H9 (cell line): ENCODE data around the gene TBXAS1. TPM values are rescaled to one million over a fixed set of nuclear protein-coding genes. Genes with fewer than 3 reads are reported as not detected.

Experiments
- DNase-seq: peaks from one replicate; pipeline ENCODE4 v3.0.0-alpha.2; 2017
- H2AFZ ChIP-seq: one replicate; pipeline ENCODE4 v1.6.1; 2013; ENCODE audit warnings: mild to moderate bottlenecking, low read length, control low read depth, moderate library complexity
- H2AK5ac ChIP-seq: 2 replicates; pipeline ENCODE4 v1.6.1; 2013; ENCODE audit warnings: low read length, control low read depth, mixed read lengths; ENCODE audit not compliant: insufficient read length
- H2BK120ac ChIP-seq: one replicate; pipeline ENCODE4 v1.6.1; 2013; ENCODE audit warnings: low read depth, mild to moderate bottlenecking, low read length, control low read depth, inconsistent platforms; ENCODE audit not compliant: poor library complexity, severe bottlenecking
- H2BK12ac ChIP-seq: 2 replicates; pipeline ENCODE4 v1.6.1; 2013; ENCODE audit warnings: low read length, control low read depth, mixed read lengths, low read depth; ENCODE audit not compliant: insufficient read length
- H2BK15ac ChIP-seq: 2 replicates; pipeline ENCODE4 v1.6.1; 2013; ENCODE audit warnings: low read depth, low read length, control low read depth
- H2BK20ac ChIP-seq: one replicate; pipeline ENCODE4 v1.6.1; 2013; ENCODE audit warnings: low read depth, mild to moderate bottlenecking, low read length, control low read depth, inconsistent platforms; ENCODE audit not compliant: poor library complexity, severe bottlenecking
- H2BK5ac ChIP-seq: 2 replicates; pipeline ENCODE4 v1.6.1; 2013; ENCODE audit warnings: low read length, control low read depth, mixed read lengths; ENCODE audit not compliant: insufficient read length
- H3K14ac ChIP-seq: 2 replicates; pipeline ENCODE4 v1.6.1; 2013; ENCODE audit warnings: low read length, control low read depth; ENCODE audit not compliant: insufficient read depth
- H3K18ac ChIP-seq: 2 replicates; pipeline ENCODE4 v1.6.1; 2013; ENCODE audit warnings: low read depth, mild to moderate bottlenecking, mixed read lengths, low read length, control low read depth; ENCODE audit not compliant: insufficient read length
- H3K23ac ChIP-seq: 2 replicates; pipeline ENCODE4 v1.6.1; 2013; ENCODE audit warnings: low read length, control low read depth, mixed read lengths, low read depth; ENCODE audit not compliant: insufficient read length
- H3K23me2 ChIP-seq: 2 replicates; pipeline ENCODE4 v1.6.1; 2013; ENCODE audit warnings: low read depth, mild to moderate bottlenecking, mixed read lengths, low read length, control low read depth; ENCODE audit not compliant: insufficient read length, poor library complexity, severe bottlenecking
- H3K27ac ChIP-seq: 2 replicates; pipeline ENCODE4 v1.5.1; 2013; ENCODE audit warnings: low read length, control low read depth, mixed read lengths, low read depth; ENCODE audit not compliant: insufficient read length
- H3K27me3 ChIP-seq: 2 replicates; pipeline ENCODE4 v1.6.1; 2013; ENCODE audit warnings: low read length, control low read depth, inconsistent platforms; ENCODE audit not compliant: insufficient read depth
- H3K4ac ChIP-seq: 2 replicates; pipeline ENCODE4 v1.6.1; 2013; ENCODE audit warnings: low read depth, mild to moderate bottlenecking, control low read depth, inconsistent platforms, low read length, moderate library complexity
- H3K4me1 ChIP-seq: 2 replicates; pipeline ENCODE4 v1.6.1; 2013; ENCODE audit warnings: low read length, control low read depth, inconsistent platforms; ENCODE audit not compliant: insufficient read depth
- H3K4me2 ChIP-seq: 2 replicates; pipeline ENCODE4 v1.6.1; 2013; ENCODE audit warnings: low read length, control low read depth, mixed read lengths; ENCODE audit not compliant: insufficient read length, insufficient read depth
- H3K56ac ChIP-seq: 2 replicates; pipeline ENCODE4 v1.6.1; 2013; ENCODE audit warnings: low read depth, mild to moderate bottlenecking, mixed read lengths, low read length, control low read depth; ENCODE audit not compliant: insufficient read length
- H3K79me1 ChIP-seq: 2 replicates; pipeline ENCODE4 v1.6.1; 2013; ENCODE audit warnings: low read depth, mild to moderate bottlenecking, moderate library complexity, low read length, control low read depth, inconsistent platforms; ENCODE audit not compliant: insufficient read depth, poor library complexity, severe bottlenecking
- H3K79me2 ChIP-seq: 2 replicates; pipeline ENCODE4 v1.6.1; 2013; ENCODE audit warnings: low read length, control low read depth, inconsistent platforms; ENCODE audit not compliant: insufficient read depth
- H3K9ac ChIP-seq: 2 replicates; pipeline ENCODE4 v1.6.1; 2013; ENCODE audit warnings: low read length, control low read depth, mixed read lengths; ENCODE audit not compliant: insufficient read length; ENCODE audit errors: extremely low read depth
- H3K9me3 ChIP-seq: one replicate; pipeline ENCODE4 v1.6.1; 2013; ENCODE audit warnings: low read depth, low read length, inconsistent platforms; ENCODE audit not compliant: control insufficient read depth
- H3T11ph ChIP-seq: one replicate; pipeline ENCODE4 v1.6.1; 2013; ENCODE audit warnings: mild to moderate bottlenecking, low read length, control low read depth, inconsistent platforms
- H4K20me1 ChIP-seq: one replicate; pipeline ENCODE4 v1.6.1; 2013; ENCODE audit not compliant: control insufficient read depth, insufficient read length, insufficient read depth
- H4K5ac ChIP-seq: 2 replicates; pipeline ENCODE4 v1.6.1; 2013; ENCODE audit warnings: low read depth, mild to moderate bottlenecking, mixed read lengths, low read length, control low read depth; ENCODE audit not compliant: insufficient read length
- H4K8ac ChIP-seq: replicated peaks from 2 replicates; pipeline ENCODE4 v1.6.1; 2013; ENCODE audit warnings: low read length, control low read depth, mixed read lengths, low read depth; ENCODE audit not compliant: insufficient read length
- H4K91ac ChIP-seq: 2 replicates; pipeline ENCODE4 v1.6.1; 2013; ENCODE audit warnings: low read depth, mild to moderate bottlenecking, moderate library complexity, mixed read lengths, low read length, control low read depth; ENCODE audit not compliant: insufficient read length
- H3K27ac Mint-ChIP-seq, 3 experiments: 2 replicates in 2 of 3; 3 replicates in 1 of 3; pipeline ENCODE4 v1.8.0; 2020 to 2021; ENCODE audit warnings: mixed read lengths in 3 of 3, mild to moderate bottlenecking in 1 of 3, moderate library complexity in 1 of 3
- H3K27me3 Mint-ChIP-seq: 2 replicates; pipeline ENCODE4 v1.8.0; 2021; ENCODE audit warnings: low read depth, mild to moderate bottlenecking, moderate library complexity, mixed read lengths
- H3K36me3 Mint-ChIP-seq, 3 experiments: 2 replicates in 2 of 3; 3 replicates in 1 of 3; pipeline ENCODE4 v1.8.0; 2020 to 2021; ENCODE audit warnings: low read depth in 3 of 3, mixed read lengths in 3 of 3; ENCODE audit not compliant: insufficient read depth in 1 of 3
- H3K4me1 Mint-ChIP-seq, 2 experiments: 2 replicates each; pipeline ENCODE4 v1.8.0; 2020; ENCODE audit warnings: mixed read lengths in 2 of 2
- H3K4me3 Mint-ChIP-seq, 2 experiments: 2 replicates in 1 of 2; 3 replicates in 1 of 2; pipeline ENCODE4 v1.8.0; 2020 to 2021; ENCODE audit warnings: mild to moderate bottlenecking in 2 of 2, mixed read lengths in 2 of 2, moderate library complexity in 1 of 2
- H3K9me3 Mint-ChIP-seq, 2 experiments: 2 replicates in 1 of 2; 3 replicates in 1 of 2; pipeline ENCODE4 v1.8.0; 2020; ENCODE audit warnings: mild to moderate bottlenecking in 2 of 2, mixed read lengths in 2 of 2, moderate library complexity in 1 of 2
- WGBS: extraction: QIAGEN DNeasy Blood & Tissue Kit; methylation state at CpG from one replicate; pipeline ENCODE4 v1.1.7; 2013; ENCODE audit warnings: missing lambda C conversion rate, low lambda C conversion rate, mixed read lengths; ENCODE audit not compliant: insufficient read length; ENCODE audit errors: extremely low coverage; 5-methylcytosine and 5-hydroxymethylcytosine counted together
- total RNA-seq: library from RNA; stranded (reverse); gene quantifications from 2 replicates; pipeline ENCODE4 v1.2.1, GENCODE V29; 2021
- TF ChIP-seq, protein P1 (sequence below): fragments of 200-600 bp; sonication (generic); conservative IDR thresholded peaks from 3 replicates; pipeline ENCODE4 v1.8.0; 2021; ENCODE audit warnings: antibody characterized with exemption, mild to moderate bottlenecking

TBXAS1 gene
- total RNA-seq, 1 experiment from 2014 or later: 0.39 TPM

DNA sequence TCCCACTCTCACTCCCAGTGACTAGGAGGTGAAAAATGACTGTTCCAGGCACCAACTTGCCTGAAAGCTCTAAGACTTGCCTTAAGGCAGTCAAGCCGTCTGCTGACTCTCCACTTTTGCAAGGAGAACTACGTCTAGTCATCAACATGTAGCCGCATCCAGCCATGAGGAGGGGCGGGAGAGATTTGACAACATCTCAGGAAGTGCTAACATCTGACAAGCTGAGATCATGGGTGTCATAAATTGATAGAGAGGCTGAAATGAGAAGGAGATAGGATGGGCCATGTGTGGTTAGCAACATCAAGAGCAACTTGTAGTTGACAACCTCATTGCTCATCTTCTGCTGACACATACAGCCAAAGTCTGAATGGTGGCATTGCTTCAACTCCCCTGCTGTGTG is 9.0 kb upstream of the TBXAS1 start:
- peaks cover 11% of the 10 kb centered on the region for H3K27me3 Mint-ChIP-seq
- no peak overlapping the region for H3K23ac ChIP-seq
- no peak overlapping the region for H3K4me3 Mint-ChIP-seq
- no peak for DNase-seq
- H3K79me1 ChIP-seq: no peaks in the 10 kb centered on the region
- no peaks in the 10 kb centered on the region for H3K4me1 Mint-ChIP-seq
- H3K9ac ChIP-seq: no peak overlapping the region
- H2BK15ac ChIP-seq: no peak overlapping the region
- H3K27ac Mint-ChIP-seq: no peak overlapping the region
- no peak overlapping the region for H2BK5ac ChIP-seq
- no peaks in the 10 kb centered on the region for H4K20me1 ChIP-seq
- WGBS: no CpG with 5 or more reads among the region's 4 CpGs
- no peak overlapping the region for H2BK120ac ChIP-seq
- no peak overlapping the region for H3K4ac ChIP-seq
- no peak overlapping the region for H4K8ac ChIP-seq
- H2AFZ ChIP-seq: no peak overlapping the region
- H3K9me3 Mint-ChIP-seq: peaks cover 0 to 4% of the 10 kb centered on the region in 2 experiments; a peak in 2 of 5 replicates
- H3K4me1 ChIP-seq: no peaks in the 10 kb centered on the region
- H3K36me3 Mint-ChIP-seq: no peaks in the 10 kb centered on the region
- no peak overlapping the region for H4K91ac ChIP-seq
- no peak overlapping the region for H2AK5ac ChIP-seq
- no peak overlapping the region for H3K18ac ChIP-seq
- no peak overlapping the region for H4K5ac ChIP-seq
- TF ChIP-seq, protein P1, sequence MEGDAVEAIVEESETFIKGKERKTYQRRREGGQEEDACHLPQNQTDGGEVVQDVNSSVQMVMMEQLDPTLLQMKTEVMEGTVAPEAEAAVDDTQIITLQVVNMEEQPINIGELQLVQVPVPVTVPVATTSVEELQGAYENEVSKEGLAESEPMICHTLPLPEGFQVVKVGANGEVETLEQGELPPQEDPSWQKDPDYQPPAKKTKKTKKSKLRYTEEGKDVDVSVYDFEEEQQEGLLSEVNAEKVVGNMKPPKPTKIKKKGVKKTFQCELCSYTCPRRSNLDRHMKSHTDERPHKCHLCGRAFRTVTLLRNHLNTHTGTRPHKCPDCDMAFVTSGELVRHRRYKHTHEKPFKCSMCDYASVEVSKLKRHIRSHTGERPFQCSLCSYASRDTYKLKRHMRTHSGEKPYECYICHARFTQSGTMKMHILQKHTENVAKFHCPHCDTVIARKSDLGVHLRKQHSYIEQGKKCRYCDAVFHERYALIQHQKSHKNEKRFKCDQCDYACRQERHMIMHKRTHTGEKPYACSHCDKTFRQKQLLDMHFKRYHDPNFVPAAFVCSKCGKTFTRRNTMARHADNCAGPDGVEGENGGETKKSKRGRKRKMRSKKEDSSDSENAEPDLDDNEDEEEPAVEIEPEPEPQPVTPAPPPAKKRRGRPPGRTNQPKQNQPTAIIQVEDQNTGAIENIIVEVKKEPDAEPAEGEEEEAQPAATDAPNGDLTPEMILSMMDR: no peak
- H3K56ac ChIP-seq: no peak overlapping the region
- H3K23me2 ChIP-seq: no peaks in the 10 kb centered on the region
- no peak overlapping the region for H3K14ac ChIP-seq
- no peak overlapping the region for H2BK20ac ChIP-seq
- no peaks in the 10 kb centered on the region for H3K79me2 ChIP-seq
- H3K4me2 ChIP-seq: no peak overlapping the region
- H3K9me3 ChIP-seq: no peaks in the 10 kb centered on the region
- no peak overlapping the region for H2BK12ac ChIP-seq
- H3T11ph ChIP-seq: no peak overlapping the region
- no peak overlapping the region for H3K27ac ChIP-seq
- no peaks in the 10 kb centered on the region for H3K27me3 ChIP-seq
